ENCODE data around the gene DUSP9. TPM values are rescaled to one million over a fixed set of nuclear protein-coding genes. Genes with fewer than 3 reads are reported as not detected.
"Not testable (repeated sequence)": the region's sequence is repeated elsewhere in the genome, so short reads cannot be mapped to it uniquely, and the experiment has no call there.

DUSP9 gene
- polyA plus RNA-seq, 1 donor (not counting 4 experiments of a cell fraction or from before 2014, with no cell fraction given) = 0.47 TPM

DNA sequence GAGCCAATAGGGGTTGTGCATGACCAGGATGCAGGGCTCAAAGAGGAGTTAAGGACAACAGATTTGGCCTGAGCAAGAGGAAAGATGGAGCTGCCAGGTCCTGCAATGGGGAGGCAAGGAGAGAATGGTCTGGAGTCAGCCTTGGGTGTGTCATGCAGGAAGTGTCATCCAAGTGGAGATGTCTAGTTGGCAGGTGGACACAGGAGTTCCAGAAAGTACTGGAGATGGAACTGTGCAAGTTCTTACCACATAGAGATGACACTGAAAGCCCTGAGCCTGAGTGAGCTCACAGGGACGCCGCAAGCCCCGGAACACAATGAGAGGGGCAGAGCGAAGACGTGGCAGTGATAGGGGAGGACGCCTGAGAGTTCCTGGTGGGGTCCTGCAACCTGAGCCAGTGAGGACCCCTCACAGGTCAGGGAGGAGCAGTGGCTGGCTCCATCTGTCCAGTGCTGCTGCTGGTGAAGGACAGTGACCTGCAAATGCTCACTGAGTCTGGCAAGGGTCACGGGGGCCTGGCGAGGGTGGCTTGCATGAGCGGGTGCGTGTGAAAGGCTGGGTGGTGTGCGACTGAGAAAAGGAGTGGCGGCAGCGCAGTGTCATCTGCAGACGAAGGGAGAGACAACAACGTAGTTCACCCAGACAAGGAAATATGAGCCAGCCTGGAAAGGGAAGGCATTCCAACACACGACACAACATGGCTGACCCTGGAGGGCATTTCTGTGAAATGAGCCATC, 50.2 kb downstream of the DUSP9 start:
- H3K9me1 ChIP-seq (ENCODE audit: control insufficient read depth, extremely low read depth, insufficient read depth, low read length); DNase-seq (ENCODE audit: low read depth, low spot score); FAIRE-seq; H3K27me3 ChIP-seq (ENCODE audit: control insufficient read depth, extremely low read depth, insufficient read depth, low read length); H3K4me2 ChIP-seq (ENCODE audit: control insufficient read depth, extremely low read depth, insufficient read depth, low read depth, low read length); H4K20me1 ChIP-seq (ENCODE audit: control insufficient read depth, extremely low read depth, insufficient read depth, low read length); H3K9me3 ChIP-seq (ENCODE audit: control insufficient read depth, low read depth, low read length); H3K36me3 ChIP-seq (ENCODE audit: control insufficient read depth in 2 of 2, extremely low read depth in 1 of 2, insufficient read depth in 2 of 2, low read length in 2 of 2); H3K9ac ChIP-seq (ENCODE audit: control insufficient read depth, extremely low read depth, insufficient read depth, low read length); H3K27ac ChIP-seq (ENCODE audit: control insufficient read depth, insufficient read depth, low read length); dilution Hi-C loops (cut with MboI; ENCODE audit: extremely low pct_ligation_motif_present, low sequenced_read_pairs); H3K4me3 ChIP-seq (ENCODE audit: control insufficient read depth in 2 of 3, extremely low read depth in 1 of 3, insufficient read depth in 2 of 3, low read depth in 1 of 3, low read length in 3 of 3); H3K4me1 ChIP-seq (ENCODE audit: control insufficient read depth, extremely low read depth, insufficient read depth, low read length); H2AFZ ChIP-seq (ENCODE audit: control insufficient read depth, low read length); H3K79me2 ChIP-seq (ENCODE audit: control insufficient read depth, insufficient read depth, low read length): not testable (repeated sequence)

DNA sequence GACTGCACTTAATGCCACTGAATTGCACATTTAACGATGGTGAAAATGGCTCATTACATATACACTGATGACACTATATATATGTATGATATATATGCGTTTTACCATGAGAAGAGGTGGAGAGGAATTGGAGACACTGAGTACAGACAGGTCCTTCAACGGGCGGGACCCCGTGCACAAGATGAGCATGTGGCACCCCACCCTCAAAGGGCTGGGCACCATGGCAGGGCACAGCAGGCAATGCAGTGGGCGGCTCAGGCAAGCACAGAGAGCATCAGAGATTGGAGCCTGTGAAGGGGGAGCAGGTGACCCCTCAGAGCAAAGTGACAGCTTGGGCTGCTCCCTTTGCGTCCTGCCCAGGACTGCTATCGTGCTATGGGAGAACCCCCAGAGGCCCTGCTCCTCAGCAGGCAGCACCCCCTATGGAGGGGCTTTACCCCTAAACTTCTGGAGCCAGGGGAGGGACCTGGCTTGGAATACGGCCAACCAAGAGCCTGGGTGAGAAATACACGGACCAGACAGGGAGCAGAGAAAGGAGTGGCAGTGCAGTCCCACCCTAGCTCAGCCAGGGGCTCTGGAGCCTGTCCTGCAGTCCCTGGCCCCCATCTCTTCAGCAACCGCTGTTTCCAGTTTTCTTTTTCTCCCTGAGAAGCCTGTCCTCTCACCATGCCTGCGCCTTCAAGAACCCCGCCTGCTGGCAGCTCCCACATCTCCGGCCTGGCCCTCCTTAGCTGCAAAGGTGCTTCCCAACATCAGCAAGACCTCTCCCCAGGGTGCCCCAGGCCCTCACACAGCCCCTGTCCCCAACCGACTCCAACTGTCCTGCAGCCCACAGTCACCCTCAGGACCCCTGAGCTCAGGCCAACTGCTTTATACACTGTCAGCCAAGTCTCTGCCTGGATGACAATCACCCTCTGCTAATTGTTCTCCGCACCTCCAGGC, 51.2 kb downstream of the DUSP9 start:
- FAIRE-seq = no peak
- Histone ChIP-seq H3K4me1 (ENCODE audit: control insufficient read depth, extremely low read depth, insufficient read depth, low read length) (peaks cover 1% of the 10 kb centered on the region), H3K27ac (ENCODE audit: control insufficient read depth, insufficient read depth, low read length) (no peak overlapping the region)

DNA sequence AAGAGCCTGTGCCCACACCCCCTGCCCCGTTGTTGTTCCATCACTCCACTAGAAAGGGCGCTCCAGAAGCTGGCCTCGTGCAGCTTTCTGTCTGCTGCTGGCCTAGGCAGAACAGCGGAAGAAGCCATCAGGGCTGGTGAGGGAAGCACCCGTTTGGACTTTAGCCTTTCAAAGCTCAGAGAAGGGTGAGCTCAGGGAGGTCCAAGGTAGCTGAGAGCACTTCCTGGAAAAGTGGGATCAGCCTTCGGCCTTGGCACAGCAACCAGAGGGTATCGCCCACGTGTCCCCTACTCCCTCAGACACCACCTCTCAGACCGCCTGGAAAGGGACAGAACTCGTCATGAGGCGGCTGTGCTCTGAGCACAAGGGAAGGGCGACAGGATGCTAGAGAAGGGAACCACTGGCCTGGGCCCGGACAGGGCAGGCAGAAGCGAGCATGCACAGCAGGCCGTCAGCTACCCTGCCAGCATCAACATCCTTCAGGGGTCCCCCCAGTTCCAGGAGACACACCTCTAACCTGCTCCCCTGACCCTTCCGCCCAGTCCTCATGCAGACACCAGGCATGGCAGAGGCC, 52.3 kb downstream of the DUSP9 start:
- dilution Hi-C loops (cut with MboI; ENCODE audit: extremely low pct_ligation_motif_present, low sequenced_read_pairs); H3K27me3 ChIP-seq (ENCODE audit: control insufficient read depth, extremely low read depth, insufficient read depth, low read length); H2AFZ ChIP-seq (ENCODE audit: control insufficient read depth, low read length); H3K9ac ChIP-seq (ENCODE audit: control insufficient read depth, extremely low read depth, insufficient read depth, low read length); DNase-seq (ENCODE audit: low read depth, low spot score); H3K9me1 ChIP-seq (ENCODE audit: control insufficient read depth, extremely low read depth, insufficient read depth, low read length); H3K9me3 ChIP-seq (ENCODE audit: control insufficient read depth, low read depth, low read length); FAIRE-seq; H3K36me3 ChIP-seq (ENCODE audit: control insufficient read depth in 2 of 2, extremely low read depth in 1 of 2, insufficient read depth in 2 of 2, low read length in 2 of 2); H3K27ac ChIP-seq (ENCODE audit: control insufficient read depth, insufficient read depth, low read length); H3K4me3 ChIP-seq (ENCODE audit: control insufficient read depth in 2 of 3, extremely low read depth in 1 of 3, insufficient read depth in 2 of 3, low read depth in 1 of 3, low read length in 3 of 3); H4K20me1 ChIP-seq (ENCODE audit: control insufficient read depth, extremely low read depth, insufficient read depth, low read length); H3K79me2 ChIP-seq (ENCODE audit: control insufficient read depth, insufficient read depth, low read length); H3K4me2 ChIP-seq (ENCODE audit: control insufficient read depth, extremely low read depth, insufficient read depth, low read depth, low read length): not testable (repeated sequence)
- H3K4me1 ChIP-seq (ENCODE audit: control insufficient read depth, extremely low read depth, insufficient read depth, low read length) = peaks cover 12% of the 10 kb centered on the region

More for the DNA sequence above, 51.2 kb downstream of the DUSP9 start:
- H3K36me3 ChIP-seq (ENCODE audit: control insufficient read depth in 2 of 2, extremely low read depth in 1 of 2, insufficient read depth in 2 of 2, low read length in 2 of 2) = peaks cover 0 to 7% of the 10 kb centered on the region in 2 experiments
- DNase-seq (ENCODE audit: low read depth, low spot score) = no peak
- H2AFZ ChIP-seq (ENCODE audit: control insufficient read depth, low read length) = no peak overlapping the region
- no peaks in the 10 kb centered on the region for H3K79me2 ChIP-seq (ENCODE audit: control insufficient read depth, insufficient read depth, low read length)
- no peaks in the 10 kb centered on the region for H3K9me1 ChIP-seq (ENCODE audit: control insufficient read depth, extremely low read depth, insufficient read depth, low read length)
- no peak overlapping the region for H3K4me2 ChIP-seq (ENCODE audit: control insufficient read depth, extremely low read depth, insufficient read depth, low read depth, low read length)
- H3K9ac ChIP-seq (ENCODE audit: control insufficient read depth, extremely low read depth, insufficient read depth, low read length) = no peak overlapping the region
- TF ChIP-seq, protein P1, sequence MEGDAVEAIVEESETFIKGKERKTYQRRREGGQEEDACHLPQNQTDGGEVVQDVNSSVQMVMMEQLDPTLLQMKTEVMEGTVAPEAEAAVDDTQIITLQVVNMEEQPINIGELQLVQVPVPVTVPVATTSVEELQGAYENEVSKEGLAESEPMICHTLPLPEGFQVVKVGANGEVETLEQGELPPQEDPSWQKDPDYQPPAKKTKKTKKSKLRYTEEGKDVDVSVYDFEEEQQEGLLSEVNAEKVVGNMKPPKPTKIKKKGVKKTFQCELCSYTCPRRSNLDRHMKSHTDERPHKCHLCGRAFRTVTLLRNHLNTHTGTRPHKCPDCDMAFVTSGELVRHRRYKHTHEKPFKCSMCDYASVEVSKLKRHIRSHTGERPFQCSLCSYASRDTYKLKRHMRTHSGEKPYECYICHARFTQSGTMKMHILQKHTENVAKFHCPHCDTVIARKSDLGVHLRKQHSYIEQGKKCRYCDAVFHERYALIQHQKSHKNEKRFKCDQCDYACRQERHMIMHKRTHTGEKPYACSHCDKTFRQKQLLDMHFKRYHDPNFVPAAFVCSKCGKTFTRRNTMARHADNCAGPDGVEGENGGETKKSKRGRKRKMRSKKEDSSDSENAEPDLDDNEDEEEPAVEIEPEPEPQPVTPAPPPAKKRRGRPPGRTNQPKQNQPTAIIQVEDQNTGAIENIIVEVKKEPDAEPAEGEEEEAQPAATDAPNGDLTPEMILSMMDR (optimal IDR thresholded peaks at IDR 0.05 in 1 of 3, IDR thresholded peaks at IDR 0.05 in 1 of 3, conservative IDR thresholded peaks at IDR 0.05 in 1 of 3; ENCODE audit: extremely low read depth in 1 of 3, insufficient read depth in 2 of 3, low read length in 3 of 3) = no peak
- no peak for TF ChIP-seq EZH2 (IDR thresholded peaks at IDR 0.05; ENCODE audit: low read length)
- H3K9me3 ChIP-seq (ENCODE audit: control insufficient read depth, low read depth, low read length) = no peaks in the 10 kb centered on the region
- dilution Hi-C loops (cut with MboI; ENCODE audit: extremely low pct_ligation_motif_present, low sequenced_read_pairs) = no loop called here
- no peak overlapping the region for H3K4me3 ChIP-seq (ENCODE audit: control insufficient read depth in 2 of 3, extremely low read depth in 1 of 3, insufficient read depth in 2 of 3, low read depth in 1 of 3, low read length in 3 of 3)
- no peaks in the 10 kb centered on the region for H4K20me1 ChIP-seq (ENCODE audit: control insufficient read depth, extremely low read depth, insufficient read depth, low read length)
- H3K27me3 ChIP-seq (ENCODE audit: control insufficient read depth, extremely low read depth, insufficient read depth, low read length) = no peaks in the 10 kb centered on the region

DNA sequence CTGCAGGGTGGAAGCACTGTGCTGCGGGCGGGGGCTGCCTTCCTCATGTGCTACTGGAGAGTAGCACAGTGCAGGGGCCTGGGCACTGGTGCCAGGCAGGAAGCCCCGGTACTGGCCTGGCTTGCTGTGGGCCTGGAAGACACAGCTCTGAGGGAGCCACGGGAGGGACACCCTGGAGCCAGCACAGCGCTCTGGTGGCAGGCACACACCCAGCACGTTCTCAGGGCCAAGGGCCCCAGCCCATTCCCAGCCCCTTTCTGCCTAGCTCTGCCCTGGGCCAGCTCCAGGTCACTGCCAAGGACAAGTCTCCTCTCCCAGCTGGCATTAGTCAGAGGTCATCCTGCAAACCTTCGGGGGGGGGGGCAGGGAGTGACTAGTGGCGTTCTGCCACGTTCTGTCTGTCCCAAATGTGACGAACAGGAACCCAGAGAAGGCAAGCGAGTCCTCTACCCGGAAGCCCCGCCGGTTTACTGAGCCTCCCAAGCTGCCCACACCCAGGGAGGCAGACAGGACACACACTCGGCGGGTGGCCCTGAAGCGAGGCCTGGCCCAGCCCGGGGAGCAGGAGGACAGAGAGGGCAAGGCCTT, 52.9 kb downstream of the DUSP9 start:
- H3K9me3 ChIP-seq (ENCODE audit: control insufficient read depth, low read depth, low read length); H3K9ac ChIP-seq (ENCODE audit: control insufficient read depth, extremely low read depth, insufficient read depth, low read length); H3K9me1 ChIP-seq (ENCODE audit: control insufficient read depth, extremely low read depth, insufficient read depth, low read length); H3K79me2 ChIP-seq (ENCODE audit: control insufficient read depth, insufficient read depth, low read length); H3K36me3 ChIP-seq (ENCODE audit: control insufficient read depth in 2 of 2, extremely low read depth in 1 of 2, insufficient read depth in 2 of 2, low read length in 2 of 2); H2AFZ ChIP-seq (ENCODE audit: control insufficient read depth, low read length); H3K27ac ChIP-seq (ENCODE audit: control insufficient read depth, insufficient read depth, low read length); H3K4me2 ChIP-seq (ENCODE audit: control insufficient read depth, extremely low read depth, insufficient read depth, low read depth, low read length); FAIRE-seq; H4K20me1 ChIP-seq (ENCODE audit: control insufficient read depth, extremely low read depth, insufficient read depth, low read length); H3K27me3 ChIP-seq (ENCODE audit: control insufficient read depth, extremely low read depth, insufficient read depth, low read length); H3K4me3 ChIP-seq (ENCODE audit: control insufficient read depth in 2 of 3, extremely low read depth in 1 of 3, insufficient read depth in 2 of 3, low read depth in 1 of 3, low read length in 3 of 3); dilution Hi-C loops (cut with MboI; ENCODE audit: extremely low pct_ligation_motif_present, low sequenced_read_pairs); DNase-seq (ENCODE audit: low read depth, low spot score): not testable (repeated sequence)
- H3K4me1 ChIP-seq (ENCODE audit: control insufficient read depth, extremely low read depth, insufficient read depth, low read length) = peaks cover 15% of the 10 kb centered on the region

Measured in keratinocyte (primary cell).